B cell (primary cell): ENCODE results near the gene RGS6. TPM values are rescaled to one million over a fixed set of nuclear protein-coding genes. Genes with fewer than 3 reads are reported as not detected.

ENCODE experiments used
- ATAC-seq: fragments of 200-7000 bp; cut with Tn5 transposase; one replicate; pipeline ENCODE4 v1.10.0; 2021; ENCODE audit warnings: low read depth, mild to moderate bottlenecking, moderate number of reproducible peaks, moderate library complexity
- CTCF ChIA-PET: fragments of 350-600 bp; sonication (Branson Sonifier 250); formaldehyde crosslinking; loops from one replicate; lab custom pipeline; 2021; ENCODE audit warnings: antibody characterized with exemption, inconsistent platforms; lab: Charles Lee
- POLR2A ChIA-PET: fragments of 350-600 bp; sonication (Branson Sonifier 250); formaldehyde crosslinking; loops from one replicate; lab custom pipeline; 2021; ENCODE audit warnings: antibody characterized with exemption; lab: Charles Lee
- DNase-seq: peaks from one replicate; pipeline ENCODE4 v3.0.0; 2013
- H2AFZ ChIP-seq: 2 replicates; pipeline ENCODE4 v1.6.1; 2012; ENCODE audit warnings: mild to moderate bottlenecking, low read depth, low read length; ENCODE audit not compliant: insufficient read depth, poor library complexity, severe bottlenecking
- H3K27ac ChIP-seq, 2 donors: 1 replicate in 1 of 2; 2 replicates in 1 of 2; pipeline ENCODE4 v1.5.1; 2012 to 2013; ENCODE audit warnings: low read length in 2 of 2, mild to moderate bottlenecking in 2 of 2, moderate library complexity in 1 of 2
- H3K27me3 ChIP-seq, 4 experiments: fragments of 200-600 bp in 1 of 4; sonication (generic) in 1 of 4; replicated peaks in 1 of 4; 1 replicate in 2 of 4; 2 replicates in 2 of 4; pipeline versions ENCODE4 v1.6.1 to v1.7.0; 2013 to 2016; ENCODE audit warnings: low read length in 3 of 4, mild to moderate bottlenecking in 2 of 4, mixed read lengths in 1 of 4, moderate library complexity in 1 of 4; ENCODE audit not compliant: insufficient read depth in 4 of 4, control insufficient read depth in 3 of 4; ENCODE audit errors: control extremely low read depth in 1 of 4
- H3K36me3 ChIP-seq, 2 experiments: replicated peaks in 1 of 2; 1 replicate in 1 of 2; 2 replicates in 1 of 2; pipeline versions ENCODE4 v1.6.1 to v1.7.1; 2013; ENCODE audit warnings: low read length in 1 of 2; ENCODE audit not compliant: insufficient read depth in 2 of 2, control insufficient read depth in 1 of 2; ENCODE audit errors: control extremely low read depth in 1 of 2, extremely low read depth in 1 of 2
- H3K4me1 ChIP-seq, 2 donors: fragments of 200-600 bp in 1 of 2; sonication (generic) in 1 of 2; 1 replicate in 1 of 2; 2 replicates in 1 of 2; pipeline versions ENCODE4 v1.5.1 to v1.6.1; 2013 to 2017; ENCODE audit warnings: low read length in 2 of 2; ENCODE audit not compliant: control insufficient read depth in 2 of 2, insufficient read depth in 2 of 2
- H3K4me2 ChIP-seq: replicated peaks from 2 replicates; pipeline ENCODE3; 2012; ENCODE audit warnings: mild to moderate bottlenecking, low read depth, low read length; ENCODE audit not compliant: poor library complexity, severe bottlenecking
- H3K4me3 ChIP-seq, 5 experiments: fragments of 200-600 bp in 1 of 5; sonication (generic) in 1 of 5; 1 replicate in 3 of 5; 2 replicates in 2 of 5; pipeline versions ENCODE4 v1.5.1 to v1.7.0; 2011 to 2016; ENCODE audit warnings: low read length in 4 of 5, mild to moderate bottlenecking in 4 of 5, low read depth in 2 of 5, control low read depth in 1 of 5, moderate library complexity in 1 of 5; ENCODE audit not compliant: insufficient read depth in 1 of 5; ENCODE audit errors: control extremely low read depth in 1 of 5, extremely low read depth in 1 of 5
- H3K79me2 ChIP-seq: fragments of 200-600 bp; sonication (generic); one replicate; pipeline ENCODE4 v1.6.0; 2016; ENCODE audit warnings: low read length; ENCODE audit not compliant: control insufficient read depth, insufficient read depth
- H3K9ac ChIP-seq: fragments of 200-600 bp; sonication (generic); 2 replicates; pipeline ENCODE4 v1.6.1; 2017; ENCODE audit warnings: mild to moderate bottlenecking, low read length, moderate library complexity
- H3K9me3 ChIP-seq, 3 donors: one replicate each; pipeline versions ENCODE4 v1.6.1 to v1.7.1; 2013; ENCODE audit warnings: low read length in 2 of 3; ENCODE audit not compliant: control insufficient read depth in 2 of 3, insufficient read depth in 1 of 3; ENCODE audit errors: control extremely low read depth in 1 of 3
- H4K20me1 ChIP-seq: 2 replicates; pipeline ENCODE4 v1.6.0; 2012; ENCODE audit warnings: mild to moderate bottlenecking, low read length; ENCODE audit not compliant: insufficient read depth, control insufficient read depth, poor library complexity, severe bottlenecking
- H3K27ac Mint-ChIP-seq: one replicate; pipeline ENCODE4 v1.8.0; 2021; ENCODE audit warnings: mixed read lengths
- H3K27me3 Mint-ChIP-seq: one replicate; pipeline ENCODE4 v1.8.0; 2021; ENCODE audit warnings: mixed read lengths
- H3K4me1 Mint-ChIP-seq: one replicate; pipeline ENCODE4 v1.8.0; 2021; ENCODE audit warnings: mixed read lengths
- H3K4me3 Mint-ChIP-seq: one replicate; pipeline ENCODE4 v1.8.0; 2021; ENCODE audit warnings: mixed read lengths
- H3K9me3 Mint-ChIP-seq: one replicate; pipeline ENCODE4 v1.8.0; 2022; ENCODE audit warnings: mixed read lengths; ENCODE audit not compliant: insufficient read depth
- CTCF ChIP-seq: fragments of 200-600 bp; IDR thresholded peaks from one replicate; pipeline ENCODE4 v1.8.0; 2022; ENCODE audit warnings: antibody characterized with exemption, mild to moderate bottlenecking
- EZH2 ChIP-seq: IDR thresholded peaks from 2 replicates; pipeline ENCODE4 v1.6.1; 2012; ENCODE audit warnings: borderline replicate concordance, low read depth, mild to moderate bottlenecking, moderate library complexity, low read length; ENCODE audit not compliant: insufficient read depth, poor library complexity, severe bottlenecking
- whole genome bisulfite sequencing: methylation state at CpG from one replicate; pipeline ENCODE4 v1.1.5; 2013; ENCODE audit warnings: missing lambda C conversion rate; ENCODE audit not compliant: insufficient coverage; 5-methylcytosine and 5-hydroxymethylcytosine counted together
- intact Hi-C: fragments of 100-400 bp; cut with micrococcal nuclease; formaldehyde crosslinking; loops from one replicate; pipeline ENCODE4 v1.10.0; 2022
- polyA plus RNA-seq: library from polyadenylated mRNA; depleted of rRNA; stranded (reverse); fragments of >200 nt; gene quantifications from 2 replicates; pipeline ENCODE4 v1.2.3, GENCODE V29; 2012
- total RNA-seq, 2 donors: library from RNA; stranded (reverse); fragments of 120-200 nt in 1 of 2; gene quantifications; 1 replicate in 1 of 2; 2 replicates in 1 of 2; pipeline versions ENCODE4 v1.2.3 to v1.2.4, GENCODE V29; 2013 to 2022

The RGS6 gene
- total and polyA plus RNA-seq, 2 donors (not counting 1 experiment from before 2014, with no cell fraction given) = 0.07 TPM; not detected in 1

- Histone ChIP-seq H3K9me3 (peaks cover 0 to 4% (median 0%) of the 10 kb centered on the region in 3 donors), H3K27ac (no peak overlapping the region), H3K4me1 (peaks cover 30 to 45% of the 10 kb centered on the region in 2 donors), H3K9ac (no peak overlapping the region), H3K4me2 (peak overlapping the region; percentile 39), H4K20me1 (no peaks in the 10 kb centered on the region), H3K4me3 (no peak overlapping the region), H3K36me3 (no peaks in the 10 kb centered on the region), H3K27me3 (no peaks in the 10 kb centered on the region), H2AFZ (peak overlapping the region; percentile 39), H3K79me2 (no peaks in the 10 kb centered on the region)
- H3K27me3 Mint-ChIP-seq = no peaks in the 10 kb centered on the region
- DNase-seq = no peak
- TF ChIP-seq EZH2 = no peak
- no peak for TF ChIP-seq CTCF
- POLR2A ChIA-PET = interaction anchor here (0.6 kb wide), 1 partner anchor 15 kb away, joined by 3 read pairs; no protein-coding TSS in a partner anchor
- peak; percentile 24 for ATAC-seq
- H3K9me3 Mint-ChIP-seq = no peaks in the 10 kb centered on the region
- intact Hi-C loops = no loop called here
- no peak overlapping the region for H3K27ac Mint-ChIP-seq
- 27% methylated on average over 5 of the region's 7 CpGs for WGBS
- CTCF ChIA-PET = interaction anchor here (1.6 kb wide), 1 partner anchor 24 kb away, joined by 3 read pairs; no protein-coding TSS in a partner anchor
- peaks cover 45% of the 10 kb centered on the region for H3K4me1 Mint-ChIP-seq
- peak overlapping the region; percentile 20 for H3K4me3 Mint-ChIP-seq
Measured at GRCh38 chr14:72563676-72564075, 631.4 kb downstream of the RGS6 start.

- DNase-seq (no peak), ATAC-seq (no peak)
- Histone ChIP-seq H3K9me3 (no peaks in the 10 kb centered on the region), H4K20me1 (no peaks in the 10 kb centered on the region), H3K4me1 (peaks cover 22 to 33% of the 10 kb centered on the region in 2 donors), H2AFZ (no peak overlapping the region), H3K27ac (no peak overlapping the region), H3K36me3 (no peaks in the 10 kb centered on the region), H3K4me3 (no peak overlapping the region), H3K27me3 (no peaks in the 10 kb centered on the region), H3K4me2 (no peak overlapping the region), H3K9ac (no peak overlapping the region), H3K79me2 (no peaks in the 10 kb centered on the region)
- intact Hi-C loops = no loop called here
- ChIA-PET POLR2A (no interaction called here), CTCF (no interaction called here)
- no peaks in the 10 kb centered on the region for H3K9me3 Mint-ChIP-seq
- H3K27ac Mint-ChIP-seq = no peak overlapping the region
- 98% methylated on average over 3 of the region's 5 CpGs for WGBS
- no peaks in the 10 kb centered on the region for H3K27me3 Mint-ChIP-seq
- H3K4me3 Mint-ChIP-seq = no peak overlapping the region
- TF ChIP-seq EZH2 (no peak), CTCF (no peak)
- peaks cover 30% of the 10 kb centered on the region for H3K4me1 Mint-ChIP-seq
Measured at GRCh38 chr14:72565149-72565559, 632.9 kb downstream of the RGS6 start.
